A549 treated with ZK216348 at 1 μM for 4 hours (cell line): ENCODE measurements around the gene SLC25A14. TPM values are rescaled to one million over a fixed set of nuclear protein-coding genes. Genes with fewer than 3 reads are reported as not detected.

ENCODE experiments used
- total RNA-seq: library from RNA; stranded (reverse); fragments of 200-300 nt; extraction: Qiagen RNA extraction; gene quantifications from 5 replicates; pipeline ENCODE4 v1.2.3, GENCODE V29; 2022; ENCODE audit warnings: low read depth

The SLC25A14 gene
- total RNA-seq: 16.3 to 23.2 TPM (median 18.7 TPM) in 5 replicates

GRCh38 chrX:130339408-130340222 is at the start of gene SLC25A14:
Gene SLC25A14 (plus strand): TSS chrX:130339919. CDS start chrX:130340279, 360 bp downstream.

GRCh38 chrX:130385520-130385919 is 45.8 kb downstream of the SLC25A14 start, which contains the start of gene GPR119:
Gene GPR119 (minus strand): TSS chrX:130385674. CDS start chrX:130385447, 227 bp downstream.

GRCh38 chrX:130401415-130402207 is 61.9 kb downstream of the SLC25A14 start, which contains the start of gene RBMX2:
Gene RBMX2 (plus strand): TSS chrX:130401987. CDS start chrX:130402033, 46 bp downstream.

Other genes starting within 250 kb of the SLC25A14 start
- gene ELF4, start 229.4 kb upstream of the SLC25A14 start, total RNA-seq: 25.9 to 33.4 TPM (median 28.5 TPM) in 5 replicates
- 66.3 to 76.8 TPM (median 70.8 TPM) in 5 replicates for gene AIFM1, start 174.1 kb upstream of the SLC25A14 start, total RNA-seq
- 0.19 to 0.66 TPM (median 0.23 TPM) in 4 of 5 replicates, not detected in the other for gene RAB33A, start 168.0 kb upstream of the SLC25A14 start, total RNA-seq
- 2.3 to 3.7 TPM (median 2.7 TPM) in 5 replicates for gene ZNF280C, start 71.0 kb upstream of the SLC25A14 start, total RNA-seq
- not detected in 5 replicates for gene GPR119, start 45.8 kb downstream of the SLC25A14 start, total RNA-seq
- gene RBMX2, start 62.1 kb downstream of the SLC25A14 start, total RNA-seq: 29.3 to 37.8 TPM (median 30.7 TPM) in 5 replicates